GM12864 (cell line): ENCODE data around the gene ARID5B.

Experiments used
- DNase-seq: peaks from one replicate; pipeline ENCODE4 v3.0.0-alpha.2; 2011; ENCODE audit warnings: low read depth
- H3K4me3 ChIP-seq: 2 replicates; pipeline ENCODE4 v1.5.1; 2011; ENCODE audit warnings: mild to moderate bottlenecking, low read depth, low read length, control low read depth
- CTCF ChIP-seq: IDR thresholded peaks from 2 replicates; pipeline ENCODE4 v1.5.1; 2011; ENCODE audit warnings: low read depth, mild to moderate bottlenecking, moderate library complexity, low read length, control low read depth, inconsistent platforms; ENCODE audit errors: missing control alignments

The ARID5B gene

DNA sequence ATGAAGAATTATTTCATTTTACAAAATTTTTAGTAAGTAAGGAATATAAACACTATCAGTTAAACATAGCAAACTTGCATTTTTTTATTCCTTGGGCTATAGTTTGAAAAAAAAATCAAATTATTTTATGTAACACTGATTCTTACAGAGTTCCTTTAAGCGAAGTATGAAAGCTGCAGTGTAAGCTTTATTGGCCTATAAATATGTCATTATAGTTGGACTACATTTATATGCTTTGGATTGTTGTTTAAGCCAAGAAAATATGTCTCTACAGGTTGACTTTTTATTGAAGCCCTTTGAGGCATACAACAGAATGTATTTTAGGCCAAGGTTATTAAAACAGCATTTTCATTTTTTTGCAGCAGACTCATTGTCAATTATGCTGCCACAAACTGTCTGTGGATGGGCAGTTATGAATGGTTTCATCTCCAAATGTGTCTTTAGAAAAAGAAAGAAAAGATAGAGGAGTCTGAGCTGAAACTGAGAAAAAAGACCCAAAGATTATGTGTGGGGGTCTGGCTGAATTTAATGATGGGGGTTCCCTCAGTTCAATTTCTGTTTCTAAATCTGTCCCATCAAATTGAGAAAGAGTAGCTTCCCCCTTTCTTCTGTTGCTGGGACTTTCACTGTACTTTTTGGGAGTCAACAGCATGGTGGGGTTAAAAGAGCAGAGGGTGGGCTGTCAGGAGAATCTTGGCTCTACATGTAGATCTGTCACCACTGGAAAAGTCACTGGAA, 43.1 kb downstream of the ARID5B start:
- no peak for DNase-seq
- no peak overlapping the region for H3K4me3 ChIP-seq
- no peak for TF ChIP-seq CTCF

- DNase-seq, result no peak
- TF ChIP-seq CTCF, result no peak
Measured at GRCh38 chr10:61949687-61950086, 48.2 kb downstream of the ARID5B start.

DNA sequence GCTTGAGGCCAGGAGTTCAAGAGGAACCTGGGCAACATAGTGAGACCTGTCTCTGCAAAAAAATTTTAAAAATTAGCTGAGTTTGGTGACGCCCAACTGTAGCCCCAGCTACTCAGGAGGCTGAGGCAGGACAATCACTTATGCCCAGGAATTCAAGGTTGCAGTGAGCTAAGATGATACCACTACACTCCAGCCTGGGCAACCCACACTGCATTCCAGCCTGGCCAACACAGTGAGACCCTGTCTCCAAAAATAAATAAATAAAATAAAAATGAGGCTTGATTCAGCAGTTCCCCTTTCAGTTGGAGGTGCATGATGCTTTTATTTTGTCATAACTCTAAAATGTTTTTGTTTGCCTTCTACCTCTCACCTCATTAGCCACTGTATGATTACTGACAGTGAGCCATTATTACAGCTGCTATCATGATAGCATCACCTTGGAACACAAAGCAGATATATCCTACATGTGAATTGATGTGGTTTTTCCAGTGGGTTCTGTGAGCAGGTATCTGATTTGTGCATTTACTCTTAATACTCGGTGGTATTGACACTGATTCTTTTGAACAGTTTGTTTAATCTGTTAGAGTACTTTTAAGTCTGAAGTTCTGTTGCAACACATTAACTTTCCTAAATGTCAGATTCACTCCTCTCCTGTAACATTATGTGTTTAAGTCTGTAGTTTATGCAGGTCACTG, 49.1 kb downstream of the ARID5B start:
- no peak for DNase-seq
- H3K4me3 ChIP-seq, result no peak overlapping the region
- TF ChIP-seq CTCF, result no peak

More at GRCh38 chr10:61949687-61950086, 48.2 kb downstream of the ARID5B start:
- no peak overlapping the region for H3K4me3 ChIP-seq

DNA sequence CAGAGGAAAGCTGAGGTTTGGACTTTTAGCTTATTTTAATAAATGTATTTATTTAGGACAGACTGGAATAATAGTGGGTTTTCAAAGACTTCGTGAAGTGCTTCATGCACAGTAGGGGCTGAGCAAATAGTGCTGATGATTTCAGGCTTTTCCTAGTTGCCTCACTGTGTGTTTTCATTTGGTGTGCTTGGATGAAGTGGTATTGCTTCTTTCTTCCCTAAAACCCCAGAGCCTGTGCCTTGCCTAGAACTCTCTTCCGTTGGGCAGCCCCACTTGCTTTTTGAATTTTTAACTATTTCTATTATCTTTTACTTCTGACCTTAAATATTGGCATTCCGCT, 49.6 kb downstream of the ARID5B start:
- no peak for TF ChIP-seq CTCF
- H3K4me3 ChIP-seq, result no peak overlapping the region
- no peak for DNase-seq

DNA sequence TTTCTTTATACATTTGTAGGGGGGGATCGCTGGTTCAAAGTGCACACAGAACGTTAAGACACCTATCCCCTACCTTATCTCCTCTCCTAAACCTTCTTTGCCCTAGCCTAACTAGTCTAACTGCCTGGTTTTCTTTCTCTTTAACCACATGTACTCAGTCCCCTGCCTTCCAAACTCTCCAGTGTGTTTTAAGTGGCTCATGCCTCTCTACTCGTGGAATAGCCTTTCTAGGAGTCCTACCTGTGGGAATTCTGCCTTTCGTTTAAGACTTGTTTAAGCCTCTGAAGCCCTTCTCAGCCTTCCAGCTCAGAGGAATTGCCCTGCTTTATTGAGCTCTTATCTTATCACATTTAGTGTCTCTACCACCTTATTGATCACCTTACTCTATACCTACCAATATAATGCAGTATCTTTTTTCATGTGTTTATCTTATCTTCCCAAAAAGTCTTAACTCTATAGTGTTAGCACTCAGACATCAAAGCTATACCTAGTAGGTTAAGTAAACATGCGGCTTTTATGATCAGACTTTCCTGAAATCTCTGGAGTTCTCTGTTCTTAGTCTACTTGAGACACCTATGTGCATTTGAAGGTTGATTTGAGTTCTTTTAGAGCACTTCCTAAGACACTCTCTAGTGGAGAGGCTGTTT, 50.7 kb downstream of the ARID5B start:
- TF ChIP-seq CTCF, result no peak
- H3K4me3 ChIP-seq, result no peak overlapping the region

GRCh38 chr10:61953183-61953582, 51.7 kb downstream of the ARID5B start:
- no peak for TF ChIP-seq CTCF
- DNase-seq, result no peak
- no peak overlapping the region for H3K4me3 ChIP-seq

More for the DNA sequence above, 50.7 kb downstream of the ARID5B start:
- DNase-seq, result no peak
